GM11168 (cell line): ENCODE results near the gene ACSF3.
"Not testable (repeated sequence)": the region's sequence is repeated elsewhere in the genome, so short reads cannot be mapped to it uniquely, and the experiment has no call there.

Experiments used
- in situ Hi-C: fragments of 300-500 bp; cut with MboI; formaldehyde crosslinking; loops from one replicate; pipeline ENCODE4 v1.12.0; 2022; ENCODE audit warnings: low sequenced_read_pairs; ENCODE audit not compliant: unreplicated experiment

Gene ACSF3

GRCh38 chr16:89071686-89072547 lies 21.7 kb upstream of the ACSF3 start:
- in situ Hi-C loops = no loop called here

GRCh38 chr16:89072548-89073130 lies 21.0 kb upstream of the ACSF3 start:
- in situ Hi-C loops = no loop called here

GRCh38 chr16:89073346-89074071 lies 20.1 kb upstream of the ACSF3 start:
- in situ Hi-C loops = no loop called here

GRCh38 chr16:89074072-89074674 lies 19.5 kb upstream of the ACSF3 start:
- in situ Hi-C loops = not testable (repeated sequence)

DNA sequence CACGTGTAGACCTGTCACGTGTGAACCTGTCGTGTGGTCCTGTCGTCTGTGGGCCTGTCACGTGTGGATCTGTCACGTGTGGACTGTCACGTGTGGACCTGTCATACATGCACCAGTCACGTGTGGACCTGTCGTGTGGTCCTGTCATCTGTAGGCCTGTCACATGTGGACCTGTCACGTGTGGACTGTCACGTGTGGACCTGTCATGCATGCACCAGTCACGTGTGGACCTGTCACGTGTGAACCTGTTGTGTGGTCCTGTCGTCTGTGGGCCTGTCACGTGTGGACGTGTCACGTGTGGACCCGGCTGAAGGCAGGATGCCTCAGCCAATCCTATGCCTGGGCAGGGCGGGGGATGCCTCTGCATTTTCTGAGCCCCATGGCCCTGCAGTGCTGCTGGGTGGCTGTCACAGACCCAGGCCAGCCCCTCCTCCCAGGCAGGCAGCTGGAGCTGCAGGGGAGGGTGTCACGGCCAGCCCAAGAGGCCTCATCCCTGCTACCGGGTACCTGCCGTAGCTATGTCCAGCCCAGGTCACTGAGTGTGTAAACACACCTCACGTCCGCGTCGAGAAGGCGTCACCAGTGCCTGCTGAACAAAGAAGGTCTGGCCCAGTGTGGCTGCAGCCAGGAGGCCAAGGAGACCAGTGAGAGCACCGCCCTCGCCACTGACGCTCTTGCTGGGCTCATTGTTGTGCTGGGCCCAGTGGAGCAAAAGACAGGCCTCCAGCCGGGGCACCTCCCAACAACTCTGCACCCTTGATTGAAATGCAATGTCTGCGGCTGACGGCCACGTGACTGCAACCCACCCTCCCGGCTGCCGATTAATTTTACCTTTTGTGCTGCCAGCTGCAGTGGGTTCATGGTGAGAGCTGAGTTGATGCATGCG lies 18.6 kb upstream of the ACSF3 start:
- in situ Hi-C loops = no loop called here

- in situ Hi-C loops = no loop called here
These were observed 17.5 kb upstream of the ACSF3 start for GRCh38 chr16:89076159-89076558.

DNA sequence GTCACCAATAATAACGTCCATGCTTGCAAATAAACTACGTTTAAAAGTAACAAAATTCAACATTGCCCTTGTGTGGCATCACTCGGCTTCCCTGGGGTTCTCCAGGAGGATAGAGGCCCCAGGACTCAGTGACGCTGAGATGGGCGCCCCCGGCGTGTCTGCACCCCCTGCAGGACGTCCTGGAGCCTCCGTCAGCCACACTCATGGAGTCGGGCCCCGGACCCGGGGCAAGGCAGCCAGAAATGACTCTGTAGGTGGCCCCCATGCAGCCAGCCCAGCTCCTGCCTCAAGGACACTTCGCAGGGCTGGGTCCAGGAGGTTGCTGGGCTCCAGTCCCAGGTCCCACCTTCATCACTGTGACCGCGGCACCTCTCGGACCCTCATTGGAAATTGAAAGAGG lies 16.6 kb upstream of the ACSF3 start:
- in situ Hi-C loops = no loop called here

- in situ Hi-C loops = no loop called here
These were observed 15.5 kb upstream of the ACSF3 start for GRCh38 chr16:89078172-89078571.

DNA sequence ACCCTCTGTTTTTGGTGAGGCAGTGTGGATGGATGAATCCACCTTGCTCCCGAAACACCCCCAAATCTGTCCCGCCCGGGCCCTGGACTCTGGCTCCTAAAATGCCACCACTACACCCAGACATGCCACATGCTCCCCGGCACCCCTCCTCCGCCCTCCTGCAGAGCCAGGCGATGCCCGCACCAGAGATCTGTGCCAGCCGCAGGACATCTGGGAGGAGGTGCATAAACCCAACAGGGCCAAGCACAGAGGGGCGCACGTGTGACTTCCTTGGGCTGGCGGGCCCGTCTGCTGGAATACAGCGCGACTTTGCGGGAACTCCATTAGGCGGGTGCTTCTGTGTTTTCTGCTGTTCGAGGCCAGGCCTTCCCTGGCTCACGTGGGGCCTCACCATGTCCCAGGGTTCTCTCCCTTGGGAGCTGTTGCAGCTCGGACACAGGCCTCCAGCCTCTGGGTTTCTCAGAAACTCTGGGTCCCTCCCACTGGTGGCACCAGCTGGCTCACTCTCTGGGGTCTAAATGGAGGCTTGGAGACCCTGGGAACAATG lies 14.1 kb upstream of the ACSF3 start:
- in situ Hi-C loops = no loop called here

- in situ Hi-C loops = no loop called here
These were observed 13.3 kb upstream of the ACSF3 start for GRCh38 chr16:89080196-89080853.

- in situ Hi-C loops = no loop called here
These were observed 12.1 kb upstream of the ACSF3 start for GRCh38 chr16:89081556-89081955.

GRCh38 chr16:89084411-89084810 lies 9.2 kb upstream of the ACSF3 start:
- in situ Hi-C loops = no loop called here

- in situ Hi-C loops = no loop called here
These were observed 8.6 kb upstream of the ACSF3 start for GRCh38 chr16:89084814-89085612.

DNA sequence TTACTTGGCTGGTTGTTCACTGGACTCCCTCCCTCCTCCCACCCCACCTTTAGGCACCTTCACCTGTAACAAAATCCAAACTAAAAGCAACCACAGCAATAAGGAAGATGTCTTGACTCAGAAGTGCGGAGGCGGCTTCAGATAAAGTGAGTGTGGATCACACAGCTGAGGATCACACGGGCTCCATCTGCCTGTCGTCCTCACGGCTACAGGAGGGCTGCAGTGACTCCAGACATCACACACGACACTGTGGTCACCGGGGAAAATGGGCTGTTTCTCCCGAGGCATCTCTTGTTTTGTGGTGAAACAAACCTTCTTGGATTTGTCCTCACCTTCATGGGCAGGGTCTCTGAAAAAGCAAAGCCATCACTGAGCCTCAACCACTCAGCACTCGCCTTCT lies 7.9 kb upstream of the ACSF3 start:
- in situ Hi-C loops = no loop called here

DNA sequence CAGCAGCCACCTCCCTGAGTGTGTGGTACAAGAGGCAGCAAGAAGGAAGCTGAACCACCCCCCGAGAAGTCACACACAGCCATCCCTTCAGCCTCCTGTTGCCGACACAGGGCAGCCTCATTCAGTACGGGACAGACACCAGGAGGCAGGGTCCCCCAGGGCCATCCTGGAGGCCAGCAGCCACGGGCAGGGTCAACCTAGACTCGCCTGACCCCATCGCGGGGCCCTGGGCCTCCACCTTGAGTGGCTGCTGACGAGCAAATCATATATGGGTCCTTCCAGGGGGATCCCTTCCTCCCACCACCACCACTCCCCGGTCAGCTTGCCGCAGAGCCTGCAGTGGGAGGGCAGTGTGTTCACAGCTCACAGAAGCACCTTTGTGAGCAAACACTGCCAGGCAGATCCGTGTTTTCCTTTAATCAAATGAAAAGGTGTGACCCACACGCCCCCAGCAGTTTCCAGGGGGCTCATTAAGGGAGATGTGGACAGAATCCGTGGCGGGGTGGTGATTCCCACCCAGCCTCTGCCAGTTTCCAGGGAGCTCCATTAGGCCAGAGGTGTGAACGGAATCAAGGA lies 5.6 kb upstream of the ACSF3 start:
- in situ Hi-C loops = no loop called here

GRCh38 chr16:89089120-89089519 lies 4.5 kb upstream of the ACSF3 start:
- in situ Hi-C loops = no loop called here

DNA sequence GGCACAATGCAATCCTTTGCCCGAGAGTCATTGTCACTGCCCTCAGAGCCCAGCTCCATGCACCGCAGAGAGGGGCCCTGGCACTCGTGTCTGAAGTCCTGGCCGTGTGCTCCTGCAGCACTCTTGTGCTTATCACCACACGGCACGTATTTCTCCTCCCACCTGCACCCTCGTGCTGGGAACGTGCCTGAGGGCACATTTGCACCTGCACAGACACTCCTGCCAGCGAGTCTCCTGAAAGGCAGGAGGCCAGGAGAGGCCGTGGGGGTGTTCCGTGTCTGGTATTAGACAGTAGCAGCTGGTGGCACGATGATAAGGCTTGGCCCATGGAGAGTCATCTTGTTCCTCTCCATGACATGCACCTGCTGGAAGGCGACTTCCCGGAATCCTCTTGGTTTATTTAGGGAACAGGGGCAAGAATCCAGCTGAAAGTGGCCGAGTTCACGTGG lies 3.4 kb upstream of the ACSF3 start:
- in situ Hi-C loops = no loop called here
